Fibroblast of lung (primary cell): ENCODE data around the gene PCDHGA4. TPM values are rescaled to one million over a fixed set of nuclear protein-coding genes. Genes with fewer than 3 reads are reported as not detected.

Experiments
- DNase-seq, 2 donors: peaks; one replicate each; pipeline versions ENCODE4 v3.0.0 to v3.0.0-alpha.2; 2010; ENCODE audit warnings: low read depth in 2 of 2
- H2AFZ ChIP-seq: 2 replicates; pipeline ENCODE4 v1.5.1; 2012; ENCODE audit warnings: low read length, control low read depth, inconsistent platforms
- H3K27ac ChIP-seq: 2 replicates; pipeline ENCODE4 v1.5.1; 2011; ENCODE audit warnings: low read length, control low read depth; ENCODE audit not compliant: insufficient read depth
- H3K27me3 ChIP-seq: 2 replicates; pipeline ENCODE4 v1.5.1; 2011; ENCODE audit warnings: mild to moderate bottlenecking, low read length; ENCODE audit not compliant: control insufficient read depth, insufficient read depth
- H3K36me3 ChIP-seq: 2 replicates; pipeline ENCODE4 v1.5.1; 2011; ENCODE audit warnings: low read length; ENCODE audit not compliant: control insufficient read depth, insufficient read depth
- H3K4me1 ChIP-seq: 2 replicates; pipeline ENCODE4 v1.5.1; 2011; ENCODE audit warnings: low read length; ENCODE audit not compliant: control insufficient read depth, insufficient read depth; ENCODE audit errors: extremely low read depth
- H3K4me2 ChIP-seq: 2 replicates; pipeline ENCODE4 v1.5.1; 2011; ENCODE audit warnings: low read length, control low read depth; ENCODE audit not compliant: insufficient read depth; ENCODE audit errors: extremely low read depth
- H3K4me3 ChIP-seq, 4 experiments: fragments of 200-600 bp in 1 of 4; sonication (generic) in 1 of 4; replicated peaks in 1 of 4; 2 replicates each; pipeline ENCODE4 v1.5.1; 2011 to 2016; ENCODE audit warnings: low read length in 4 of 4, low read depth in 3 of 4, mild to moderate bottlenecking in 3 of 4, control low read depth in 2 of 4, inconsistent platforms in 1 of 4, mixed read lengths in 1 of 4; ENCODE audit not compliant: insufficient read depth in 1 of 4; ENCODE audit errors: control extremely low read depth in 1 of 4
- H3K79me2 ChIP-seq: 2 replicates; pipeline ENCODE4 v1.5.1; 2012; ENCODE audit warnings: mild to moderate bottlenecking, low read length, inconsistent platforms; ENCODE audit not compliant: control insufficient read depth, insufficient read depth
- H3K9ac ChIP-seq: 2 replicates; pipeline ENCODE4 v1.5.1; 2011; ENCODE audit warnings: mild to moderate bottlenecking, low read length, control low read depth; ENCODE audit not compliant: insufficient read depth
- H3K9me3 ChIP-seq: 2 replicates; pipeline ENCODE4 v1.5.1; 2012; ENCODE audit warnings: low read depth, low read length; ENCODE audit not compliant: control insufficient read depth, insufficient read depth
- H4K20me1 ChIP-seq: 2 replicates; pipeline ENCODE4 v1.5.1; 2011; ENCODE audit warnings: low read length; ENCODE audit not compliant: control insufficient read depth, insufficient read depth; ENCODE audit errors: extremely low read depth
- EZH2 ChIP-seq: IDR thresholded peaks from 2 replicates; pipeline ENCODE4 v1.5.1; 2012; ENCODE audit warnings: low read length, control low read depth, mild to moderate bottlenecking; ENCODE audit errors: missing control alignments
- polyA plus RNA-seq, 2 donors: library from polyadenylated mRNA; depleted of rRNA in 1 of 2; stranded (reverse) in 1 of 2; unstranded in 1 of 2; fragments of >200 nt; gene quantifications; 2 replicates each; pipeline ENCODE4 v1.2.1, GENCODE V29; 2011 to 2012; ENCODE audit warnings: missing spikeins in 1 of 2
- total RNA-seq: library from RNA; depleted of rRNA; stranded (reverse); fragments of >200 nt; gene quantifications from 2 replicates; pipeline ENCODE4 v1.2.1, GENCODE V29; 2014
- TF ChIP-seq, protein P1 (sequence below), 2 donors: IDR thresholded peaks in 1 of 2; conservative IDR thresholded peaks in 1 of 2; 1 replicate in 1 of 2; 2 replicates in 1 of 2; pipeline ENCODE4 v1.5.1; 2011 to 2012; ENCODE audit warnings: low read length in 2 of 2, control low read depth in 1 of 2, inconsistent platforms in 1 of 2, low read depth in 1 of 2, mild to moderate bottlenecking in 1 of 2

PCDHGA4 gene
- total and polyA plus RNA-seq, 2 donors (not counting 1 experiment from before 2014, with no cell fraction given), result 6.4 to 7.6 TPM

GRCh38 chr5:141402553-141403243 lies 47.9 kb downstream of the PCDHGA4 start, which contains the start of gene PCDHGA9:
PCDHGA9 (plus strand) TSS chr5:141402778; CDS start chr5:141402953, 175 bp downstream.
- Histone ChIP-seq H3K9me3 (peaks cover 4% of the 10 kb centered on the region), H3K9ac (no peak within 1 kb of the TSS), H4K20me1 (no peaks in the 10 kb centered on the region), H3K36me3 (no peaks in the 10 kb centered on the region), H3K79me2 (no peaks in the 10 kb centered on the region), H3K4me2 (peak within 1 kb of the TSS; percentile 62), H2AFZ (no peak within 1 kb of the TSS), H3K27me3 (no peaks in the 10 kb centered on the region), H3K27ac (no peak within 1 kb of the TSS), H3K4me3 (peak within 1 kb of the TSS; percentile 8 to 50 (median 17)), H3K4me1 (no peaks in the 10 kb centered on the region)
- peak; percentile 24 to 57 for DNase-seq
- TF ChIP-seq, protein P1, sequence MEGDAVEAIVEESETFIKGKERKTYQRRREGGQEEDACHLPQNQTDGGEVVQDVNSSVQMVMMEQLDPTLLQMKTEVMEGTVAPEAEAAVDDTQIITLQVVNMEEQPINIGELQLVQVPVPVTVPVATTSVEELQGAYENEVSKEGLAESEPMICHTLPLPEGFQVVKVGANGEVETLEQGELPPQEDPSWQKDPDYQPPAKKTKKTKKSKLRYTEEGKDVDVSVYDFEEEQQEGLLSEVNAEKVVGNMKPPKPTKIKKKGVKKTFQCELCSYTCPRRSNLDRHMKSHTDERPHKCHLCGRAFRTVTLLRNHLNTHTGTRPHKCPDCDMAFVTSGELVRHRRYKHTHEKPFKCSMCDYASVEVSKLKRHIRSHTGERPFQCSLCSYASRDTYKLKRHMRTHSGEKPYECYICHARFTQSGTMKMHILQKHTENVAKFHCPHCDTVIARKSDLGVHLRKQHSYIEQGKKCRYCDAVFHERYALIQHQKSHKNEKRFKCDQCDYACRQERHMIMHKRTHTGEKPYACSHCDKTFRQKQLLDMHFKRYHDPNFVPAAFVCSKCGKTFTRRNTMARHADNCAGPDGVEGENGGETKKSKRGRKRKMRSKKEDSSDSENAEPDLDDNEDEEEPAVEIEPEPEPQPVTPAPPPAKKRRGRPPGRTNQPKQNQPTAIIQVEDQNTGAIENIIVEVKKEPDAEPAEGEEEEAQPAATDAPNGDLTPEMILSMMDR (conservative IDR thresholded peaks at IDR 0.05 in 1 of 2, IDR thresholded peaks at IDR 0.05 in 1 of 2; ENCODE audit: low read depth in 1 of 2, low read length in 2 of 2), result peak; percentile 40 to 49
- TF ChIP-seq EZH2, result no peak

GRCh38 chr5:141403387-141403786 lies 48.6 kb downstream of the PCDHGA4 start:
- no peaks in the 10 kb centered on the region for H4K20me1 ChIP-seq
- peaks cover 4% of the 10 kb centered on the region for H3K9me3 ChIP-seq
- H3K36me3 ChIP-seq, result no peaks in the 10 kb centered on the region
- H3K79me2 ChIP-seq, result no peaks in the 10 kb centered on the region
- no peak overlapping the region for H3K27ac ChIP-seq
- DNase-seq, result no peak
- H2AFZ ChIP-seq, result no peak overlapping the region
- TF ChIP-seq EZH2, result no peak
- TF ChIP-seq, protein P1 (conservative IDR thresholded peaks at IDR 0.05 in 1 of 2, IDR thresholded peaks at IDR 0.05 in 1 of 2; ENCODE audit: low read depth in 1 of 2, low read length in 2 of 2), result no peak
- peak overlapping the region in 1 of 4 experiments; percentile 50 for H3K4me3 ChIP-seq
- H3K9ac ChIP-seq, result no peak overlapping the region
- H3K4me2 ChIP-seq, result peak overlapping the region; percentile 29
- no peaks in the 10 kb centered on the region for H3K4me1 ChIP-seq
- no peaks in the 10 kb centered on the region for H3K27me3 ChIP-seq

Other genes starting within 250 kb of the PCDHGA4 start
Only the 30 nearest of the 36 such genes appear.
- 0.26 and 0.99 TPM in 2 replicates for gene PCDHB9, start 167.9 kb upstream of the PCDHGA4 start, total RNA-seq
- 0.27 and 0.82 TPM in 2 replicates for gene PCDHB9, start 167.9 kb upstream of the PCDHGA4 start, polyA plus RNA-seq
- 0.77 and 2.0 TPM in 2 replicates for gene PCDHB10, start 162.7 kb upstream of the PCDHGA4 start, total RNA-seq
- 0.28 and 0.78 TPM in 2 replicates for gene PCDHB10, start 162.7 kb upstream of the PCDHGA4 start, polyA plus RNA-seq
- gene PCDHB11, start 155.4 kb upstream of the PCDHGA4 start, total RNA-seq, result 0.77 and 1.7 TPM in 2 replicates
- gene PCDHB11, start 155.4 kb upstream of the PCDHGA4 start, polyA plus RNA-seq, result 0.11 and 0.36 TPM in 2 replicates
- gene PCDHB12, start 146.3 kb upstream of the PCDHGA4 start, total RNA-seq, result 0.26 and 0.66 TPM in 2 replicates
- 0.02 and 0.27 TPM in 2 replicates for gene PCDHB12, start 146.3 kb upstream of the PCDHGA4 start, polyA plus RNA-seq
- 0.26 and 1.5 TPM in 2 replicates for gene PCDHB13, start 141.1 kb upstream of the PCDHGA4 start, total RNA-seq
- 0.24 and 0.62 TPM in 2 replicates for gene PCDHB13, start 141.1 kb upstream of the PCDHGA4 start, polyA plus RNA-seq
- gene PCDHB14, start 131.7 kb upstream of the PCDHGA4 start, total RNA-seq, result 0.77 and 1.7 TPM in 2 replicates
- gene PCDHB14, start 131.7 kb upstream of the PCDHGA4 start, polyA plus RNA-seq, result 0.18 and 0.86 TPM in 2 replicates
- gene PCDHB15, start 109.6 kb upstream of the PCDHGA4 start, total RNA-seq, result 0.77 and 1.8 TPM in 2 replicates
- gene PCDHB15, start 109.6 kb upstream of the PCDHGA4 start, polyA plus RNA-seq, result 0.12 and 0.31 TPM in 2 replicates
- 0.66 TPM in 1 of 2 replicates, not detected in the other for gene SLC25A2, start 51.0 kb upstream of the PCDHGA4 start, total RNA-seq
- gene SLC25A2, start 51.0 kb upstream of the PCDHGA4 start, polyA plus RNA-seq, result not detected in 2 replicates
- 87.1 and 107 TPM in 2 replicates for gene TAF7, start 34.2 kb upstream of the PCDHGA4 start, total RNA-seq
- gene TAF7, start 34.2 kb upstream of the PCDHGA4 start, polyA plus RNA-seq, result 64.9 and 73.0 TPM in 2 replicates
- 1.0 and 1.8 TPM in 2 replicates for gene PCDHGA1, start 24.5 kb upstream of the PCDHGA4 start, total RNA-seq
- 1.1 and 1.6 TPM in 2 replicates for gene PCDHGA1, start 24.5 kb upstream of the PCDHGA4 start, polyA plus RNA-seq
- gene PCDHGA2, start 16.3 kb upstream of the PCDHGA4 start, total RNA-seq, result 2.8 and 4.5 TPM in 2 replicates
- 4.2 and 5.8 TPM in 2 replicates for gene PCDHGA2, start 16.3 kb upstream of the PCDHGA4 start, polyA plus RNA-seq
- gene PCDHGA3, start 11.2 kb upstream of the PCDHGA4 start, total RNA-seq, result 1.5 and 2.8 TPM in 2 replicates
- 1.3 and 1.4 TPM in 2 replicates for gene PCDHGA3, start 11.2 kb upstream of the PCDHGA4 start, polyA plus RNA-seq
- gene PCDHGB1, start 4.9 kb upstream of the PCDHGA4 start, total RNA-seq, result 3.1 and 4.3 TPM in 2 replicates
- 1.7 TPM in 2 replicates for gene PCDHGB1, start 4.9 kb upstream of the PCDHGA4 start, polyA plus RNA-seq
- gene PCDHGB2, start 5.0 kb downstream of the PCDHGA4 start, total RNA-seq, result 3.1 and 4.6 TPM in 2 replicates
- 2.3 and 5.7 TPM in 2 replicates for gene PCDHGB2, start 5.0 kb downstream of the PCDHGA4 start, polyA plus RNA-seq
- 1.5 and 2.6 TPM in 2 replicates for gene PCDHGA5, start 9.1 kb downstream of the PCDHGA4 start, total RNA-seq
- gene PCDHGA5, start 9.1 kb downstream of the PCDHGA4 start, polyA plus RNA-seq, result 1.2 and 1.4 TPM in 2 replicates
- gene PCDHGB3, start 15.2 kb downstream of the PCDHGA4 start, total RNA-seq, result 3.1 and 5.8 TPM in 2 replicates
- 2.5 and 2.9 TPM in 2 replicates for gene PCDHGB3, start 15.2 kb downstream of the PCDHGA4 start, polyA plus RNA-seq
- gene PCDHGA6, start 18.9 kb downstream of the PCDHGA4 start, total RNA-seq, result 3.1 and 4.8 TPM in 2 replicates
- gene PCDHGA6, start 18.9 kb downstream of the PCDHGA4 start, polyA plus RNA-seq, result 3.9 and 4.2 TPM in 2 replicates
- gene PCDHGA7, start 27.7 kb downstream of the PCDHGA4 start, total RNA-seq, result 2.8 and 6.8 TPM in 2 replicates
- gene PCDHGA7, start 27.7 kb downstream of the PCDHGA4 start, polyA plus RNA-seq, result 2.7 and 3.0 TPM in 2 replicates
- gene PCDHGB4, start 32.7 kb downstream of the PCDHGA4 start, total RNA-seq, result 10.0 and 18.3 TPM in 2 replicates
- gene PCDHGB4, start 32.7 kb downstream of the PCDHGA4 start, polyA plus RNA-seq, result 13.3 and 15.5 TPM in 2 replicates
- gene PCDHGA8, start 37.6 kb downstream of the PCDHGA4 start, total RNA-seq, result 2.6 and 4.6 TPM in 2 replicates
- 0.76 and 1.1 TPM in 2 replicates for gene PCDHGA8, start 37.6 kb downstream of the PCDHGA4 start, polyA plus RNA-seq
- gene PCDHGB5, start 42.9 kb downstream of the PCDHGA4 start, total RNA-seq, result 17.5 and 21.5 TPM in 2 replicates
- gene PCDHGB5, start 42.9 kb downstream of the PCDHGA4 start, polyA plus RNA-seq, result 19.6 TPM in 2 replicates
- gene PCDHGA9, start 47.8 kb downstream of the PCDHGA4 start, total RNA-seq, result 2.6 and 4.8 TPM in 2 replicates
- gene PCDHGA9, start 47.8 kb downstream of the PCDHGA4 start, polyA plus RNA-seq, result 3.2 and 3.3 TPM in 2 replicates
- 3.9 and 4.3 TPM in 2 replicates for gene PCDHGB6, start 53.0 kb downstream of the PCDHGA4 start, total RNA-seq
- gene PCDHGB6, start 53.0 kb downstream of the PCDHGA4 start, polyA plus RNA-seq, result 2.6 and 2.8 TPM in 2 replicates
- gene PCDHGA10, start 58.0 kb downstream of the PCDHGA4 start, total RNA-seq, result 7.4 and 10.2 TPM in 2 replicates
- 3.8 and 4.2 TPM in 2 replicates for gene PCDHGA10, start 58.0 kb downstream of the PCDHGA4 start, polyA plus RNA-seq
- 13.0 and 13.6 TPM in 2 replicates for gene PCDHGB7, start 62.7 kb downstream of the PCDHGA4 start, total RNA-seq
- 11.3 and 15.3 TPM in 2 replicates for gene PCDHGB7, start 62.7 kb downstream of the PCDHGA4 start, polyA plus RNA-seq
- gene PCDHGA11, start 66.0 kb downstream of the PCDHGA4 start, total RNA-seq, result 5.9 and 8.6 TPM in 2 replicates
- 4.7 and 10.8 TPM in 2 replicates for gene PCDHGA11, start 66.0 kb downstream of the PCDHGA4 start, polyA plus RNA-seq
- gene PCDHGA12, start 75.5 kb downstream of the PCDHGA4 start, total RNA-seq, result 9.2 and 13.7 TPM in 2 replicates
- gene PCDHGA12, start 75.5 kb downstream of the PCDHGA4 start, polyA plus RNA-seq, result 11.9 and 14.1 TPM in 2 replicates
- gene PCDHGC3, start 120.9 kb downstream of the PCDHGA4 start, total RNA-seq, result 59.0 and 63.4 TPM in 2 replicates
- 106 and 109 TPM in 2 replicates for gene PCDHGC3, start 120.9 kb downstream of the PCDHGA4 start, polyA plus RNA-seq
- 1.5 and 3.0 TPM in 2 replicates for gene PCDHGC4, start 130.0 kb downstream of the PCDHGA4 start, total RNA-seq
- 0.48 and 0.76 TPM in 2 replicates for gene PCDHGC4, start 130.0 kb downstream of the PCDHGA4 start, polyA plus RNA-seq
- 1.3 and 2.6 TPM in 2 replicates for gene PCDHGC5, start 134.1 kb downstream of the PCDHGA4 start, total RNA-seq
- 0.97 and 1.1 TPM in 2 replicates for gene PCDHGC5, start 134.1 kb downstream of the PCDHGA4 start, polyA plus RNA-seq